Measurements from ENCODE around the gene PIP5K1B.

The PIP5K1B gene

GRCh38 chr9:68733021-68733405, 28.0 kb downstream of the PIP5K1B start:
- no peak for FAIRE-seq
- DNase-seq (ENCODE audit: insufficient read length, low spot score): no peak

- FAIRE-seq: no peak
- DNase-seq (ENCODE audit: insufficient read length, low spot score): no peak
Observed at GRCh38 chr9:68738358-68738757, 33.3 kb downstream of the PIP5K1B start.

GRCh38 chr9:68739621-68740174, 34.7 kb downstream of the PIP5K1B start:
- DNase-seq (ENCODE audit: insufficient read length, low spot score) (no peak), FAIRE-seq (peak; percentile 4)

GRCh38 chr9:68740561-68740960, 35.5 kb downstream of the PIP5K1B start:
- DNase-seq (ENCODE audit: insufficient read length, low spot score): no peak
- no peak for FAIRE-seq

- FAIRE-seq (no peak), DNase-seq (ENCODE audit: insufficient read length, low spot score) (no peak)
Observed at GRCh38 chr9:68741234-68741633, 36.2 kb downstream of the PIP5K1B start.

- FAIRE-seq: no peak
- DNase-seq (ENCODE audit: insufficient read length, low spot score): no peak
Observed at GRCh38 chr9:68741704-68742332, 36.8 kb downstream of the PIP5K1B start.

- FAIRE-seq (no peak), DNase-seq (ENCODE audit: insufficient read length, low spot score) (no peak)
Observed at GRCh38 chr9:68742333-68742730, 37.3 kb downstream of the PIP5K1B start.

- FAIRE-seq (no peak), DNase-seq (ENCODE audit: insufficient read length, low spot score) (no peak)
Observed at GRCh38 chr9:68744426-68744825, 39.4 kb downstream of the PIP5K1B start.

- FAIRE-seq: no peak
- DNase-seq (ENCODE audit: insufficient read length, low spot score): no peak
Observed at GRCh38 chr9:68746525-68746924, 41.5 kb downstream of the PIP5K1B start.

GRCh38 chr9:68747043-68747533, 42.0 kb downstream of the PIP5K1B start:
- DNase-seq (ENCODE audit: insufficient read length, low spot score): no peak

GRCh38 chr9:68749135-68749534, 44.1 kb downstream of the PIP5K1B start:
- FAIRE-seq: no peak
- DNase-seq (ENCODE audit: insufficient read length, low spot score): no peak

More at GRCh38 chr9:68747043-68747533, 42.0 kb downstream of the PIP5K1B start:
- FAIRE-seq: peak; percentile 64

GRCh38 chr9:68749579-68750159, 44.6 kb downstream of the PIP5K1B start:
- DNase-seq (ENCODE audit: insufficient read length, low spot score) (no peak), FAIRE-seq (no peak)

GRCh38 chr9:68750255-68750654, 45.2 kb downstream of the PIP5K1B start:
- FAIRE-seq (no peak), DNase-seq (ENCODE audit: insufficient read length, low spot score) (no peak)

- no peak for FAIRE-seq
Observed at GRCh38 chr9:68750786-68751185, 45.7 kb downstream of the PIP5K1B start.

GRCh38 chr9:68751556-68751955, 46.5 kb downstream of the PIP5K1B start:
- FAIRE-seq (no peak), DNase-seq (ENCODE audit: insufficient read length, low spot score) (no peak)

More at GRCh38 chr9:68750786-68751185, 45.7 kb downstream of the PIP5K1B start:
- DNase-seq (ENCODE audit: insufficient read length, low spot score): no peak

GRCh38 chr9:68755051-68755450, 50.0 kb downstream of the PIP5K1B start:
- no peak for FAIRE-seq

GRCh38 chr9:68755752-68756151, 50.7 kb downstream of the PIP5K1B start:
- DNase-seq (ENCODE audit: insufficient read length, low spot score): no peak
- FAIRE-seq: no peak

More at GRCh38 chr9:68755051-68755450, 50.0 kb downstream of the PIP5K1B start:
- DNase-seq (ENCODE audit: insufficient read length, low spot score): no peak

GRCh38 chr9:68759981-68760673, 55.1 kb downstream of the PIP5K1B start:
- DNase-seq (ENCODE audit: insufficient read length, low spot score) (no peak), FAIRE-seq (no peak)

- no peak for DNase-seq (ENCODE audit: insufficient read length, low spot score)
- no peak for FAIRE-seq
Observed at GRCh38 chr9:68760674-68761333, 55.8 kb downstream of the PIP5K1B start.

GRCh38 chr9:68762570-68762969, 57.5 kb downstream of the PIP5K1B start:
- peak; percentile 79 for FAIRE-seq
- no peak for DNase-seq (ENCODE audit: insufficient read length, low spot score)

GRCh38 chr9:68763104-68763503, 58.1 kb downstream of the PIP5K1B start:
- peak; percentile 58 for FAIRE-seq

More at GRCh38 chr9:68763104-68763503, 58.1 kb downstream of the PIP5K1B start:
- no peak for DNase-seq (ENCODE audit: insufficient read length, low spot score)

Data from GM19239 (cell line).